Upper lobe of left lung (tissue), 6 donors: ENCODE results near the gene VPS36. TPM values are rescaled to one million over a fixed set of nuclear protein-coding genes. Genes with fewer than 3 reads are reported as not detected.

Source experiments
- ATAC-seq, 2 donors: fragments of 200-7000 bp; cut with Tn5 transposase; one replicate each; pipeline ENCODE4 v1.9.1; 2022; ENCODE audit warnings: mild to moderate bottlenecking in 2 of 2, moderate library complexity in 2 of 2; ENCODE audit not compliant: low FRiP score in 2 of 2
- DNase-seq, 2 donors: peaks; one replicate each; pipeline ENCODE4 v3.0.0-alpha.2; 2019 to 2020
- H3K27ac ChIP-seq, 4 donors: fragments of 200-600 bp; sonication (generic); one replicate each; pipeline ENCODE4 v1.5.1; 2016 to 2019
- H3K27me3 ChIP-seq, 4 donors: fragments of 200-600 bp; sonication (generic); one replicate each; pipeline ENCODE4 v1.5.1; 2017 to 2019
- H3K36me3 ChIP-seq, 4 donors: fragments of 200-600 bp; sonication (generic); one replicate each; pipeline ENCODE4 v1.5.1; 2016 to 2019
- H3K4me1 ChIP-seq, 4 donors: fragments of 200-600 bp; sonication (generic); one replicate each; pipeline ENCODE4 v1.5.1; 2018 to 2019
- H3K4me3 ChIP-seq, 4 donors: fragments of 200-600 bp; sonication (generic); one replicate each; pipeline ENCODE4 v1.5.1; 2017 to 2019; ENCODE audit warnings: mild to moderate bottlenecking in 2 of 4, moderate library complexity in 1 of 4
- H3K9me3 ChIP-seq, 4 donors: fragments of 200-600 bp; sonication (generic); one replicate each; pipeline ENCODE4 v1.5.1; 2018 to 2019
- CTCF ChIP-seq, 6 experiments: fragments of 450-650 bp in 4 of 6; fragments of 200-600 bp in 2 of 6; sonication (generic) in 2 of 6; IDR thresholded peaks; one replicate each; pipeline ENCODE4 v1.5.1; 2016 to 2019; ENCODE audit warnings: antibody characterized with exemption in 6 of 6
- EP300 ChIP-seq, 4 donors: sonication (generic); formaldehyde crosslinking; IDR thresholded peaks; one replicate each; pipeline ENCODE4 v1.5.1; 2017; ENCODE audit warnings: antibody characterized with exemption in 4 of 4, control low read depth in 2 of 4
- POLR2A ChIP-seq, 4 donors: fragments of 450-650 bp; IDR thresholded peaks; one replicate each; pipeline ENCODE4 v1.5.1; 2016 to 2017; ENCODE audit warnings: antibody characterized with exemption in 4 of 4, mild to moderate bottlenecking in 2 of 4
- POLR2AphosphoS5 ChIP-seq, 2 donors: sonication (generic); formaldehyde crosslinking; IDR thresholded peaks; one replicate each; pipeline ENCODE4 v1.5.1; 2017; ENCODE audit warnings: antibody characterized with exemption in 2 of 2
- WGBS, 2 donors: methylation state at CpG; one replicate each; pipeline ENCODE4 v1.1.5; 2017 to 2018; 5-methylcytosine and 5-hydroxymethylcytosine counted together
- total RNA-seq, 6 donors: library from RNA; depleted of rRNA in 4 of 6; stranded (reverse); fragments of >200 nt in 4 of 6; gene quantifications; one replicate each; pipeline versions ENCODE4 v1.1.0 to v1.2.1, GENCODE V29; 2016 to 2021
- donor health status: DM: no; HTN: no; CAD: no; lungs with moderate emphysema.
- donor health status: DM: no; HTN: yes; CAD: no; lungs with severe emphysema.

VPS36 gene
- total RNA-seq, 6 donors from 2014 or later, result 32.1 to 78.6 (median 37.7) TPM

- TF ChIP-seq POLR2AphosphoS5 (IDR thresholded peaks at IDR 0.05), result no peak
- peak in 1 of 6 experiments; percentile 40 for TF ChIP-seq CTCF (IDR thresholded peaks at IDR 0.05)
- 11 to 13% methylated on average over 8 of the region's 8 CpGs for WGBS, 2 donors
- DNase-seq, result no peak
- no peaks in the 10 kb centered on the region for H3K9me3 ChIP-seq
- H3K4me3 ChIP-seq, result peak overlapping the region in 2 of 4 donors; percentile 73 to 85
- no peaks in the 10 kb centered on the region for H3K27me3 ChIP-seq
- ATAC-seq, result no peak
- no peaks in the 10 kb centered on the region for H3K36me3 ChIP-seq
- H3K27ac ChIP-seq, result peak overlapping the region; percentile 93 to 98 (median 97)
- H3K4me1 ChIP-seq, result peaks cover 26 to 40% (median 28%) of the 10 kb centered on the region in 4 donors
These were observed 321 bp upstream of the VPS36 start for GRCh38 chr13:52450793-52451116.

- ATAC-seq (no peak), DNase-seq (no peak)
- WGBS, 2 donors, result 1 to 4% methylated on average over 9 to 10 of the region's 10 CpGs
- Histone ChIP-seq H3K4me1 (peaks cover 24 to 37% (median 27%) of the 10 kb centered on the region in 4 donors), H3K9me3 (no peaks in the 10 kb centered on the region), H3K4me3 (peak overlapping the region; percentile 47 to 85 (median 72)), H3K36me3 (peaks cover 0 to 7% (median 0%) of the 10 kb centered on the region in 4 donors), H3K27me3 (no peaks in the 10 kb centered on the region), H3K27ac (peak overlapping the region; percentile 93 to 98 (median 97))
- TF ChIP-seq POLR2A (IDR thresholded peaks at IDR 0.05) (no peak), CTCF (IDR thresholded peaks at IDR 0.05) (no peak), POLR2AphosphoS5 (IDR thresholded peaks at IDR 0.05) (no peak), EP300 (IDR thresholded peaks at IDR 0.05) (no peak)
These were observed 963 bp downstream of the VPS36 start for GRCh38 chr13:52449331-52450011.

- 76 to 82% methylated on average over 5 of the region's 5 CpGs for WGBS, 2 donors
These were observed 2.5 kb downstream of the VPS36 start for GRCh38 chr13:52447815-52448552.

GRCh38 chr13:52447354-52447753, 3.1 kb downstream of the VPS36 start:
- Histone ChIP-seq H3K27me3 (no peaks in the 10 kb centered on the region), H3K9me3 (no peaks in the 10 kb centered on the region), H3K4me3 (no peak overlapping the region), H3K27ac (no peak overlapping the region), H3K36me3 (peaks cover 0 to 9% (median 0%) of the 10 kb centered on the region in 4 donors), H3K4me1 (peaks cover 20 to 33% (median 22%) of the 10 kb centered on the region in 4 donors)
- TF ChIP-seq CTCF (IDR thresholded peaks at IDR 0.05), result no peak
- no peak for TF ChIP-seq POLR2A (IDR thresholded peaks at IDR 0.05)
- no peak for TF ChIP-seq EP300 (IDR thresholded peaks at IDR 0.05)
- no peak for TF ChIP-seq POLR2AphosphoS5 (IDR thresholded peaks at IDR 0.05)
- no peak for ATAC-seq
- no peak for DNase-seq
- WGBS, 2 donors, result 63% methylated on average over 2 of the region's 2 CpGs

More at GRCh38 chr13:52447815-52448552, 2.5 kb downstream of the VPS36 start:
- Histone ChIP-seq H3K9me3 (no peaks in the 10 kb centered on the region), H3K27ac (peak overlapping the region in 3 of 4 donors; percentile 93 to 98 (median 98)), H3K27me3 (no peaks in the 10 kb centered on the region), H3K4me3 (peak overlapping the region in 1 of 4 donors; percentile 73), H3K36me3 (peaks cover 0 to 7% (median 0%) of the 10 kb centered on the region in 4 donors), H3K4me1 (peaks cover 20 to 33% (median 22%) of the 10 kb centered on the region in 4 donors)
- ATAC-seq (no peak), DNase-seq (no peak)
- no peak for TF ChIP-seq POLR2A (IDR thresholded peaks at IDR 0.05)
- no peak for TF ChIP-seq EP300 (IDR thresholded peaks at IDR 0.05)
- no peak for TF ChIP-seq CTCF (IDR thresholded peaks at IDR 0.05)
- TF ChIP-seq POLR2AphosphoS5 (IDR thresholded peaks at IDR 0.05), result no peak
